GM12801 (cell line): ENCODE results near the gene DHCR24.

Experiments
- CTCF ChIP-seq: IDR thresholded peaks from one replicate; pipeline ENCODE4 v1.5.1; 2011; ENCODE audit warnings: control low read depth; ENCODE audit not compliant: insufficient read length; ENCODE audit errors: extremely low read depth

The DHCR24 gene

GRCh38 chr1:54884768-54885167, 2.2 kb downstream of the DHCR24 start:
- no peak for TF ChIP-seq CTCF

- no peak for TF ChIP-seq CTCF
Observed at GRCh38 chr1:54884135-54884586, 2.8 kb downstream of the DHCR24 start.

GRCh38 chr1:54883349-54884102, 3.5 kb downstream of the DHCR24 start:
- TF ChIP-seq CTCF, result no peak

- no peak for TF ChIP-seq CTCF
Observed at GRCh38 chr1:54882519-54882918, 4.5 kb downstream of the DHCR24 start.

- TF ChIP-seq CTCF, result no peak
Observed at GRCh38 chr1:54879872-54880271, 7.1 kb downstream of the DHCR24 start.

GRCh38 chr1:54876814-54877213, 10.2 kb downstream of the DHCR24 start:
- no peak for TF ChIP-seq CTCF

GRCh38 chr1:54875000-54875399, 12.0 kb downstream of the DHCR24 start:
- TF ChIP-seq CTCF, result no peak
